ENCODE measurements around the gene SEZ6L2.
"Not testable (repeated sequence)": the region's sequence is repeated elsewhere in the genome, so short reads cannot be mapped to it uniquely, and the experiment has no call there.

Gene SEZ6L2

DNA sequence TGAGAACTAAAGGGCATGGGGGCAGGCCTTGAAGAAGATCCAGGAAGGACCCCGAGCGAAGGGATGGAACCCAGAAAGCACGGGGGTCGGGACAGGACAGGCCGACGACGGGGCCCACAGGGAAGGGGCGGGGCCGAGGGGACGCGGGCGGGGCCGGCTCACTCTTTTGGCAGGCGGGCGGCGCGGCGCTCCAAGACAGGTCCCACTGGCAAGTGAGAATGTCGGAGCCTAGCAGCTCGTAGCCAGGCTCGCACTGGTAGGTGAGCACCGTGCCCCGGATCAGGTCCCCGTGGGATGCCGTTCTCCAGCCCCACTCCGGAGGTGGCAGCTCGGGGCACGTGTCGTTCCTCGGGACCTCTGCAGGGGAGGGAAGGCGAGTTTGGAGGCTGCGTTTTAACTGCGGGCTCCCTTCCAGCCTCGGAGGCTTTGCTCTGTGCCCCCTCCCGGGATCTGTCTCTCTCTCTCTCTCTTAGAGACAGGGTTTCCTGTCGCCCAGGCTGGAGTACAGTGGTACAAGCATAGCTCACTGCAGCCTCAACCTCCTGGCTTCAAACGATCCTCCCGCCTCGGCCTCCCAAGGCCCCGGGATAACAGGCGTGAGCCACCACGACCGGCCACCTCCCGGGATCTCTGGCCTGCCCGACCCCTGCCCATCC is 22.6 kb downstream of the SEZ6L2 start:
- peak overlapping the region; percentile 21 for H3K4me3 ChIP-seq (ENCODE audit: control insufficient read depth, low read depth, low read length)
- TF ChIP-seq, protein P1, sequence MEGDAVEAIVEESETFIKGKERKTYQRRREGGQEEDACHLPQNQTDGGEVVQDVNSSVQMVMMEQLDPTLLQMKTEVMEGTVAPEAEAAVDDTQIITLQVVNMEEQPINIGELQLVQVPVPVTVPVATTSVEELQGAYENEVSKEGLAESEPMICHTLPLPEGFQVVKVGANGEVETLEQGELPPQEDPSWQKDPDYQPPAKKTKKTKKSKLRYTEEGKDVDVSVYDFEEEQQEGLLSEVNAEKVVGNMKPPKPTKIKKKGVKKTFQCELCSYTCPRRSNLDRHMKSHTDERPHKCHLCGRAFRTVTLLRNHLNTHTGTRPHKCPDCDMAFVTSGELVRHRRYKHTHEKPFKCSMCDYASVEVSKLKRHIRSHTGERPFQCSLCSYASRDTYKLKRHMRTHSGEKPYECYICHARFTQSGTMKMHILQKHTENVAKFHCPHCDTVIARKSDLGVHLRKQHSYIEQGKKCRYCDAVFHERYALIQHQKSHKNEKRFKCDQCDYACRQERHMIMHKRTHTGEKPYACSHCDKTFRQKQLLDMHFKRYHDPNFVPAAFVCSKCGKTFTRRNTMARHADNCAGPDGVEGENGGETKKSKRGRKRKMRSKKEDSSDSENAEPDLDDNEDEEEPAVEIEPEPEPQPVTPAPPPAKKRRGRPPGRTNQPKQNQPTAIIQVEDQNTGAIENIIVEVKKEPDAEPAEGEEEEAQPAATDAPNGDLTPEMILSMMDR (IDR thresholded peaks at IDR 0.05; ENCODE audit: control insufficient read depth, insufficient read depth, low read depth, low read length, missing control alignments): no peak
- no peak for DNase-seq (ENCODE audit: low read depth)

DNA sequence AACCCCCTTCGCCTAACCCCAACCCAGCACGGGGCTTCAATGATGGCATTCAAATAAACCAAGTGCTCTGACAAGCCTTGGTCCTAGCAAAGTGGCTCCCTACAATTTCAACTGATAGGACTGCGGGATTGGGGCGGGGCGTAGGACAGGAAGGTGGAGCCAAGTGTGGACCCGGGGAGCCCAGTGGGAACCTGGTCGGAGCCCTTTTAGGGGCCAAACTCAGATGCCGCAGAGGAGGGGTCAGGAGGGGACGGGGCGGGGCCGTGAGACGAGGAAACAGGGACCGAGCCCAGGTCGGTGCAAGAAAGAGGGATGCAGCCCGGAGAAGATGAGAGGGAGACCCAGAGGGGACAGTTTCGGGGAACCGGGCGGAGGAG is 23.1 kb downstream of the SEZ6L2 start:
- H3K4me3 ChIP-seq (ENCODE audit: control insufficient read depth, low read depth, low read length): peak overlapping the region; percentile 21
- DNase-seq (ENCODE audit: low read depth): no peak
- TF ChIP-seq, protein P1 (IDR thresholded peaks at IDR 0.05; ENCODE audit: control insufficient read depth, insufficient read depth, low read depth, low read length, missing control alignments): no peak

DNA sequence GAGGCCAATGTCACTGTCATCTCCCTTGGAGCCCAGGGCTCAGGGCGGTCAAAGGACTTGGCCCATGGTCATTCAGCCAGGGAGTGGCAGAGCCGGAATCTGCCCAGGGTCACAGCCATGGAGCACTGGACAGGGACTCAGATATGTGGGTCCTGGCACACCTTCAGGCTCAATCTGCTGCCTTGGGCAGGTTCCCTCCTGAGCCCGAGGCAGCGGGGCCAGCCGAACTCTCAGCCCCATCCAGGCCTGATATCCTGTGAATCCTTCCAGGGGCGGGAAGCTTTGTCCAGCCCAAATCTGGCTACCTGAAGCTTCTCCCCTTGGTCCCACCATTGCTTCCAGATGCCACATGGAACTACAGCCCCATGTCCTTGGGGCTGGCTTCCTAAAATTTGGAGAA is 24.1 kb downstream of the SEZ6L2 start:
- no peak for DNase-seq (ENCODE audit: low read depth)
- no peak overlapping the region for H3K4me3 ChIP-seq (ENCODE audit: control insufficient read depth, low read depth, low read length)
- TF ChIP-seq, protein P1 (IDR thresholded peaks at IDR 0.05; ENCODE audit: control insufficient read depth, insufficient read depth, low read depth, low read length, missing control alignments): no peak

DNA sequence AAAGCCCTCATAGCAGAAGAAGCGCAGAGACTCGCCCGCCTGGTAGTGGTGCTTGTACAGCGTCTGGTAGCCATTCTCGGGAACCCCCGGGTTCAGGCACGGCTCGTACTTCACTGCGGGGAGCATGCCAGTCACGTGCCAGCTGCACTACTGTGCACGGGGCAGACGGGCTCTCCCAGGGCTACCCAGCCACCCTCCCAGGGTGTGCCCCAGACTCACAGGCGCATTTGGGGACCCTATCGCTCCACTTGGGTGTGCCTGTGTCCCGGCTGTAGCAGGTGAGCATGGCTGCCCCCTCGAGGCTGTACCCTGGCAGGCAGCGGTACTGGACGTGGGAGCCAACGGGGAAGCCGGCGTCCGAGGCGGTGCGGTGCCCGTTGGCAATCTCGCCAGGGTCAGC is 26.0 kb downstream of the SEZ6L2 start:
- H3K4me3 ChIP-seq (ENCODE audit: control insufficient read depth, low read depth, low read length): no peak overlapping the region
- TF ChIP-seq, protein P1 (IDR thresholded peaks at IDR 0.05; ENCODE audit: control insufficient read depth, insufficient read depth, low read depth, low read length, missing control alignments): no peak

DNA sequence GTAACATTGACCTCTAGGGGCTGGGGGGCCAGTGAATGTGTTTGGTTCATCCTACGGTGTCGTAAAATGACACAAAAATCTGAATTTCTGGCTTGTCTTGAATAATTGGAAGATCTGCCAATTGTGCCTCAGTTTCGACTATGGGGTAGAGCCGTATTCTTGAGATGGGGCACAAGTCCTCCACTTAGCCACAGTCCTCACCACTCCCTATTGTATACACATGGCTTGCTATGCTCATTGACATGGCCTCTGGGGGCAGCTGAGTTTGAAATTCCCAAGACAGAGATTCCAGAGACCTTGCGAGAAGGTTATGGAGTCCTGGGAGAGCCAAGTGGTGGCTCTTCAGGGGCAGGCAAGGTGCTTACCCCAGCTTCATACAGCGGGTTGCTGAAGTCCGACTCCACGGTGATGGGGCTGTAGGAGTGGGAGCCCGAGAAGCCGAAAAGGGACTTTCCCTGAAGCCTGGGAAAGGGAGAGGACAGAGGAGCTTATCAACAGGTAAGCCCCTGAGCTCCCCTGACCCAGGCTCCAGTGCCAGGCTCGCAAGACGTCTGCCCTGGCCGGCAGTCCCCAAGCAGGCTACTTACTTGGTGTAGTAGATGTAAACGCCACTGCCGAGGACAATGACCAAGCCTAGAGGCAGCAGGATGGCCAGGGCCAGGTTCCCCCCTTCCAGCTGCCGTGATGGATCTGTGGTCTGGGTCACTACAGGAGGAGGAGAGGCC is 27.4 kb downstream of the SEZ6L2 start:
- no peak overlapping the region for H3K4me3 ChIP-seq (ENCODE audit: control insufficient read depth, low read depth, low read length)
- no peak for DNase-seq (ENCODE audit: low read depth)
- TF ChIP-seq, protein P1 (IDR thresholded peaks at IDR 0.05; ENCODE audit: control insufficient read depth, insufficient read depth, low read depth, low read length, missing control alignments): no peak

More for the DNA sequence above, 26.0 kb downstream of the SEZ6L2 start:
- no peak for DNase-seq (ENCODE audit: low read depth)

DNA sequence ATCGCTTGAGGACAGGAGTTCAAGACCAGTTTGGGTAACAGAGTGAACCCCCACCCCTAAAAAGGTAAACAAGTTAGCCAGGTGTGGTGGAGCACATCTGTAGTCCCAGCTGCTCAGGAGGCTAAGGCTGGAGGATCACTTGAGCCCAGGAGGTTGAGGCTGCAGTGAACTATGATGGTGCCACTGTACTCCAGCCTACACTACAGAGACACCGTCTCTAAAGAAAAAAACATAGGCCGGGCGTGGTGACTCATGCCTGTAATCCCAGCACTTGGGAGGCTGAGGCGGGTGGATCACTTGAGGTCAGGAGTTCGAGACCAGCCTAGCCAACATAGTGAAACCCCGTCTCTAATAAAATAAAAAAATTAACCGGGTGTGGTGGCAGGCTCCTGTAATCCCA is 30.3 kb downstream of the SEZ6L2 start:
- DNase-seq (ENCODE audit: low read depth); H3K4me3 ChIP-seq (ENCODE audit: control insufficient read depth, low read depth, low read length): not testable (repeated sequence)

DNA sequence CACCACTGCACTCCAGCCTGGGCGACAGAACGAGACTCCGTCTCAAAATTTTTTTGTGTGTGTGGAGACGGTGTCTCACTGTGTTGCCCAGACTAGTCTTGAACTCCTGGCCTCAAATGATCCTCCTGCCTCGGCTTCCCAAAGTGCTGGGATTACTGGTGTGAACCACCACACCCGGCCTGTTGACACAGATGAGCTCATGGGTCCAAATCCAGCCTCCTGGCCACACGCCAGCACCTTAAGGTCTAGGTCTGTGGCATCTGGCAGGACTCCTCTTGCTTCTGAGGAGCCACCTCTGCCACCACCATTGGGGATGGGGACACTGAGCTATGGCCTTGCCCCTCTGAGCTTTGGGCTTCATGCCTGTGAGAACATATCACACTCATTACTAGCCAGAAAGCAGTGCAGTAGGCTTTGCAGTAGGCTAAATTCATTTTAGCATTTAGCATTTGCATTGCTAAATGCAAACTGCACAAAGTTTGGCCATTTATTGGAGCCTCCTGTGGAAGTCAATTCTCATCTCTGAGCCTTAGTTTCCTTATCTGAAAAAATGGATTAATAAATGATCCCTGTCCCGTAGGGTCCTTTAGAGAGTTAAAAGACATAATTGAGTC is 30.8 kb downstream of the SEZ6L2 start:
- TF ChIP-seq, protein P1 (IDR thresholded peaks at IDR 0.05; ENCODE audit: control insufficient read depth, insufficient read depth, low read depth, low read length, missing control alignments): no peak
- no peak overlapping the region for H3K4me3 ChIP-seq (ENCODE audit: control insufficient read depth, low read depth, low read length)
- DNase-seq (ENCODE audit: low read depth): no peak

Measured in AG09309 (cell line).